Natural killer cell (primary cell): Measurements from ENCODE around the gene ISLR2. TPM values are rescaled to one million over a fixed set of nuclear protein-coding genes. Genes with fewer than 3 reads are reported as not detected.

ENCODE experiments used
- ATAC-seq, 3 donors: fragments of 150-1000 bp in 2 of 3; fragments of 200-7000 bp in 1 of 3; cut with Tn5 transposase; 1 replicate in 1 of 3; 2 replicates in 2 of 3; pipeline ENCODE4 v1.10.0; 2021; ENCODE audit warnings: mild to moderate bottlenecking in 2 of 3, moderate library complexity in 2 of 3
- DNase-seq, 2 donors: peaks; one replicate each; pipeline versions ENCODE4 v3.0.0 to v3.0.0-alpha.2; 2013 to 2021; ENCODE audit warnings: mixed read lengths in 1 of 2
- H3K27ac ChIP-seq: one replicate; pipeline ENCODE4 v1.5.1; 2013; ENCODE audit warnings: mild to moderate bottlenecking, low read length
- H3K27me3 ChIP-seq: one replicate; pipeline ENCODE4 v1.6.1; 2013; ENCODE audit warnings: low read length; ENCODE audit not compliant: control insufficient read depth, insufficient read depth
- H3K36me3 ChIP-seq: one replicate; pipeline ENCODE4 v1.6.1; 2013; ENCODE audit warnings: low read length; ENCODE audit not compliant: control insufficient read depth, insufficient read depth
- H3K4me1 ChIP-seq: one replicate; pipeline ENCODE4 v1.6.1; 2013; ENCODE audit warnings: low read length; ENCODE audit not compliant: control insufficient read depth, insufficient read depth
- H3K4me3 ChIP-seq: one replicate; pipeline ENCODE4 v1.5.1; 2013; ENCODE audit warnings: low read length
- H3K9me3 ChIP-seq: one replicate; pipeline ENCODE4 v1.6.1; 2013; ENCODE audit warnings: low read length; ENCODE audit not compliant: control insufficient read depth, insufficient read depth
- H3K27ac Mint-ChIP-seq, 2 donors: one replicate each; pipeline ENCODE4 v1.8.0; 2022; ENCODE audit warnings: mild to moderate bottlenecking in 2 of 2, mixed read lengths in 2 of 2, moderate library complexity in 1 of 2
- H3K27me3 Mint-ChIP-seq, 2 donors: one replicate each; pipeline ENCODE4 v1.8.0; 2022; ENCODE audit warnings: low read depth in 2 of 2, mixed read lengths in 2 of 2
- H3K36me3 Mint-ChIP-seq: one replicate; pipeline ENCODE4 v1.8.0; 2022; ENCODE audit warnings: mixed read lengths
- H3K4me1 Mint-ChIP-seq, 2 donors: one replicate each; pipeline ENCODE4 v1.8.0; 2022; ENCODE audit warnings: mixed read lengths in 2 of 2
- H3K4me3 Mint-ChIP-seq: one replicate; pipeline ENCODE4 v1.8.0; 2022; ENCODE audit warnings: mild to moderate bottlenecking, moderate library complexity, mixed read lengths
- H3K9me3 Mint-ChIP-seq, 2 donors: one replicate each; pipeline ENCODE4 v1.8.0; 2022; ENCODE audit warnings: mixed read lengths in 2 of 2
- WGBS: methylation state at CpG from one replicate; pipeline ENCODE4 v1.1.7; 2013; ENCODE audit warnings: missing lambda C conversion rate; ENCODE audit not compliant: insufficient coverage; 5-methylcytosine and 5-hydroxymethylcytosine counted together
- intact Hi-C: fragments of 100-400 bp; cut with micrococcal nuclease; formaldehyde crosslinking; loops from one replicate; pipeline ENCODE4 v1.14.2; 2022
- total RNA-seq, 4 donors: library from RNA; stranded (reverse); fragments of 120-200 nt in 1 of 4; gene quantifications; one replicate each; pipeline versions ENCODE4 v1.2.3 to v1.2.4, GENCODE V29; 2013 to 2022
- TF ChIP-seq, protein P1 (sequence below): fragments of 200-600 bp; IDR thresholded peaks from one replicate; pipeline ENCODE4 v1.8.0; 2022; ENCODE audit warnings: antibody characterized with exemption

Gene ISLR2
- total RNA-seq, 3 donors from 2014 or later (not counting 1 experiment from before 2014, with no cell fraction given) = not detected

DNA sequence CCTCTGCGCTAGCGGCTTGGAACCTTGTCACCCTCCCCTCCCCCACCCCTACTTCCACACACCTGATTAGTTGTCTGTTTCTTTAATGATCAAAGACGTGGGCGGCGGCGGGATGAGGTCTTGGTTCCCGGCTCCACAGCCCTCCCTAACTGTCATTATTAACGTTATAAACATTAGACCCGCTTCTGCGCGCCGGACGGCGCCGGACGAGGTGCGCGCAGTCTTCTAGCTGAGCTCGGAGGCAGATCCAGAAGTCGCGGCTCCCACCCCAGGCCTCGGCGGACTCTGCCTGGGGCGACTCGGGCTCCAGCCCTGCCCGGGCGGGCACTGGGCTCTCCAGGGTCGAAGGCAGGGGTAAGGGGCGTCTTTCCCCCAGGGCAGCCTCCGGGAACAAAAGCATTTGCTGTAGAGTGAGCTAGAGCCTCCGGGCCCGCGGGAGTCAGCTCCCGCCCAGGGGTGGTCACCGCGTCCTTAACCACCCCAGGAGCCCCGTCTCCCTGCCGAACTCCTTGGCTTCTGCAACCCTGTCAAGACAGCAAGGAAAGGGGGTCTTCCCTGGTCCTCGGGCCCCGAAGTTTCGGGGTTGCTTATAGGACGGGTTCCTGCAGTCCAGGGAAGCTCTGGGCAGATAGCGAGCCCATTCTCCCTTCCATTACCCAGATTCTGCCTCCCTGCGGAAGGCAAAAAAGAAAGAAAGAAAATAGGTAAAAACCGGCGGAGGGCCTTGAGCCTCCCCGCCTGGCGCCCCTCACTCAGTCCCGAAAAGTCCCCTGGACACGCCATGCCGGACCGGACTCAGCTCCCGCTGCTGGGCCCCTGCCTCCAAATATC is 2.2 kb upstream of the ISLR2 start:
- intact Hi-C loops = loop anchor here (1.0 kb wide), 1 partner anchor 194 kb away; no protein-coding TSS in a partner anchor
- ATAC-seq = no peak
- Histone ChIP-seq H3K27ac (no peak overlapping the region), H3K4me1 (peaks cover 28% of the 10 kb centered on the region), H3K27me3 (peaks cover 46% of the 10 kb centered on the region), H3K9me3 (no peaks in the 10 kb centered on the region), H3K36me3 (no peaks in the 10 kb centered on the region), H3K4me3 (no peak overlapping the region)
- WGBS = 6% methylated on average over 53 of the region's 53 CpGs
- Mint-ChIP-seq H3K4me3 (no peak overlapping the region), H3K27ac (no peak overlapping the region), H3K36me3 (no peaks in the 10 kb centered on the region), H3K4me1 (no peaks in the 10 kb centered on the region), H3K27me3 (peaks cover 55 to 60% of the 10 kb centered on the region in 2 donors), H3K9me3 (no peaks in the 10 kb centered on the region)
- TF ChIP-seq, protein P1, sequence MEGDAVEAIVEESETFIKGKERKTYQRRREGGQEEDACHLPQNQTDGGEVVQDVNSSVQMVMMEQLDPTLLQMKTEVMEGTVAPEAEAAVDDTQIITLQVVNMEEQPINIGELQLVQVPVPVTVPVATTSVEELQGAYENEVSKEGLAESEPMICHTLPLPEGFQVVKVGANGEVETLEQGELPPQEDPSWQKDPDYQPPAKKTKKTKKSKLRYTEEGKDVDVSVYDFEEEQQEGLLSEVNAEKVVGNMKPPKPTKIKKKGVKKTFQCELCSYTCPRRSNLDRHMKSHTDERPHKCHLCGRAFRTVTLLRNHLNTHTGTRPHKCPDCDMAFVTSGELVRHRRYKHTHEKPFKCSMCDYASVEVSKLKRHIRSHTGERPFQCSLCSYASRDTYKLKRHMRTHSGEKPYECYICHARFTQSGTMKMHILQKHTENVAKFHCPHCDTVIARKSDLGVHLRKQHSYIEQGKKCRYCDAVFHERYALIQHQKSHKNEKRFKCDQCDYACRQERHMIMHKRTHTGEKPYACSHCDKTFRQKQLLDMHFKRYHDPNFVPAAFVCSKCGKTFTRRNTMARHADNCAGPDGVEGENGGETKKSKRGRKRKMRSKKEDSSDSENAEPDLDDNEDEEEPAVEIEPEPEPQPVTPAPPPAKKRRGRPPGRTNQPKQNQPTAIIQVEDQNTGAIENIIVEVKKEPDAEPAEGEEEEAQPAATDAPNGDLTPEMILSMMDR = no peak
- DNase-seq = no peak

GRCh38 chr15:74128785-74129585 is 1.4 kb upstream of the ISLR2 start:
- no peaks in the 10 kb centered on the region for H3K36me3 Mint-ChIP-seq
- H3K27me3 Mint-ChIP-seq = peaks cover 59 to 60% of the 10 kb centered on the region in 2 donors
- intact Hi-C loops = no loop called here
- TF ChIP-seq, protein P1 = no peak
- H3K9me3 Mint-ChIP-seq = no peaks in the 10 kb centered on the region
- peaks cover 25% of the 10 kb centered on the region for H3K4me1 ChIP-seq
- no peak for ATAC-seq
- no peak for DNase-seq
- H3K4me1 Mint-ChIP-seq = no peaks in the 10 kb centered on the region
- H3K27ac Mint-ChIP-seq = no peak overlapping the region
- H3K27ac ChIP-seq = no peak overlapping the region
- H3K4me3 Mint-ChIP-seq = no peak overlapping the region
- H3K36me3 ChIP-seq = no peaks in the 10 kb centered on the region
- WGBS = 4% methylated on average over 43 of the region's 43 CpGs
- H3K4me3 ChIP-seq = no peak overlapping the region
- H3K27me3 ChIP-seq = peaks cover 51% of the 10 kb centered on the region
- H3K9me3 ChIP-seq = no peaks in the 10 kb centered on the region

DNA sequence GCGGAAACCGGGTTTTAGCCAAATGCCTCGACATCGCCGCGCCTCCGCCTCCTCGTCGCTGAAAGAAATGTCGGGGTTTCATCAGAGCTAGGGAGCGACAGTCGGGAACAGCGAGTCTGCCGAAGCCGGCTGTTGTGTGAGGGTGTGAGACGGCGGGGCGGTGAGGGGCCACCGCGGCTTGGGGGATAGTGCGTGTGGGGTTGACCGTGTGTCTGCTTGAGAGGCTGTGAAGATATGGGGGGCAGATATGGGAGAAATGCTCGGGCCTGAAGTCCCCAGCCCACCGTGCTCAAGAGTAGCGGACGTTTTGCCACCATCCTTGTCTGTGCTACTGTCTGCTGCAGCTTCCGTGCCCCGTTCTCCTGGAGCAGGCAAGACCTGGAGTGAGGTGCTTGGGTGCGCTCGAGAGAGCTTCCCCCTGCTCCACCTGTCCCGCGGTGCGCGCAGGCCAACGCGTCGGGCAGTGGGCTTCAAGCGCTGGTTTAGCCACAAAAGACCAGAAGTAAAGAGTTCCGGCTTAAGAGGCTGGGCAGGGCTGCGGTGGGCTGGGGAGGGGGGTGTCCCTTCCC is 716 bp upstream of the ISLR2 start:
- TF ChIP-seq, protein P1 = no peak
- intact Hi-C loops = no loop called here
- DNase-seq = no peak
- Histone ChIP-seq H3K36me3 (no peaks in the 10 kb centered on the region), H3K4me1 (peaks cover 25% of the 10 kb centered on the region), H3K27me3 (peaks cover 53% of the 10 kb centered on the region), H3K4me3 (no peak overlapping the region), H3K9me3 (no peaks in the 10 kb centered on the region), H3K27ac (no peak overlapping the region)
- H3K27ac Mint-ChIP-seq = no peak overlapping the region
- no peaks in the 10 kb centered on the region for H3K9me3 Mint-ChIP-seq
- no peaks in the 10 kb centered on the region for H3K36me3 Mint-ChIP-seq
- WGBS = 5% methylated on average over 40 of the region's 40 CpGs
- no peak overlapping the region for H3K4me3 Mint-ChIP-seq
- no peaks in the 10 kb centered on the region for H3K4me1 Mint-ChIP-seq
- peaks cover 55 to 62% of the 10 kb centered on the region in 2 donors for H3K27me3 Mint-ChIP-seq
- ATAC-seq = no peak
